ENCODE data around the gene TAS2R20.

The TAS2R20 gene

DNA sequence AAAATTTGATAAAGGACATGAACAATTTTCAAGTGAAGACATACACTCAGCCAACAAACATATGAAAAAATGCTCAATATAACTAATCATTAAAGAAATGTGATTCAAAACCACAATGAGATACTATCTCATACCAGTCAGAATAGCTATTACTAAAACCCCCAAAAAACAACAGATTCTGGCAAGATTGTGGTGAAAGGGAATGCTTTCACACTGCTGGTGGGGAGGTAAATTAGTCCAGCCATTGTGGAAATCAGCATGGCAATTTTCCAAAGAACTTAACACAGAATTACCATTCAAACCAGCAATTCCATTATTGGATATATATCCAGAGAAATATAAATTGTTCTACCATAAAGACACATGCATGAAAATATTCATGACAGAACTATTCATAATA is 40.4 kb downstream of the TAS2R20 start:
- no peak for DNase-seq

- DNase-seq, result no peak
Observed at GRCh38 chr12:10956085-10956484, 42.0 kb downstream of the TAS2R20 start.

DNA sequence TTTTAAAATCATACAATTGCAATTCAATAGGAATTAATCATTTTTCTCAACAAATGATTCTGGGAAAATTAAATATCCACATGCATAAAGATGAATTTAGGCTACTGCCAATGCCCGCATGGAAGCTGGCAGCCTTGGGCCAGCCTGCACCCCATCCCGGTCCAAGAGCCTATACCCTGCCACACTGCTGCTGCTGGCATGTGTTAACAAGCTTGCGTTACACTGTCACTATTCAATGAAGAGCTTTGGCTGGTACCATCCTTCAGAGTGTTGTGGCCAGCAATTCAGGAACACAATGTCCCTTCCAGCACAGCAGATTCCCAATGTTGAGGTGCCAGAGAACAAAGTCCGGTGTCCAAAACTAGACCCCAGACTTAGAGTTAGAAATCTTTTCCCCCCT is 45.5 kb downstream of the TAS2R20 start:
- no peak for DNase-seq
